ENCODE measurements around the gene SPG21.

- TF ChIP-seq POLR2A (IDR thresholded peaks at IDR 0.05) (no peak), POLR2AphosphoS5 (IDR thresholded peaks at IDR 0.05) (no peak), CTCF (IDR thresholded peaks at IDR 0.05) (no peak)
Measured at GRCh38 chr15:64916365-64916764, 73.3 kb downstream of the SPG21 start.

Data from suprapubic skin (tissue), 4 donors.